HG03045 (cell line): ENCODE measurements around the gene KRTAP10-8.
"Not testable (repeated sequence)": the region's sequence is repeated elsewhere in the genome, so short reads cannot be mapped to it uniquely, and the experiment has no call there.

ENCODE experiments used
- ATAC-seq: cut with Tn5 transposase; IDR thresholded peaks from one replicate; pipeline ENCODE4 v1.9.1; 2021; ENCODE audit warnings: mild to moderate bottlenecking, moderate library complexity; ENCODE audit not compliant: unreplicated experiment

KRTAP10-8 gene

GRCh38 chr21:44579056-44579832, 32.6 kb upstream of the KRTAP10-8 start:
- no peak for ATAC-seq

- ATAC-seq, result no peak
These were observed 32.1 kb upstream of the KRTAP10-8 start for GRCh38 chr21:44579833-44580144.

GRCh38 chr21:44580231-44580821, 31.6 kb upstream of the KRTAP10-8 start, which contains the start of gene KRTAP10-5:
KRTAP10-5 (minus strand) TSS chr21:44580604; CDS start chr21:44580578, 26 bp downstream.
- not testable (repeated sequence) for ATAC-seq

- ATAC-seq, result no peak
These were observed 30.7 kb upstream of the KRTAP10-8 start for GRCh38 chr21:44581158-44581557.

GRCh38 chr21:44582055-44582454, 29.8 kb upstream of the KRTAP10-8 start:
- ATAC-seq, result no peak

- no peak for ATAC-seq
These were observed 28.6 kb upstream of the KRTAP10-8 start for GRCh38 chr21:44583089-44583799.

- no peak for ATAC-seq
These were observed 28.1 kb upstream of the KRTAP10-8 start for GRCh38 chr21:44583800-44584147.

- no peak for ATAC-seq
These were observed 26.0 kb upstream of the KRTAP10-8 start for GRCh38 chr21:44585892-44586291.

- ATAC-seq, result no peak
These were observed 22.8 kb upstream of the KRTAP10-8 start for GRCh38 chr21:44589094-44589493.

GRCh38 chr21:44589586-44590305, 22.1 kb upstream of the KRTAP10-8 start:
- no peak for ATAC-seq

GRCh38 chr21:44590311-44590721, 21.6 kb upstream of the KRTAP10-8 start:
- no peak for ATAC-seq

- ATAC-seq, result not testable (repeated sequence)
These were observed 20.7 kb upstream of the KRTAP10-8 start for GRCh38 chr21:44590897-44591800.

GRCh38 chr21:44591801-44592130, 20.1 kb upstream of the KRTAP10-8 start:
- not testable (repeated sequence) for ATAC-seq

GRCh38 chr21:44592446-44593311, 19.2 kb upstream of the KRTAP10-8 start, which contains the start of gene KRTAP10-6:
KRTAP10-6 (minus strand) TSS chr21:44592505; CDS start chr21:44592484, 21 bp downstream.
- no peak for ATAC-seq

- ATAC-seq, result no peak
These were observed 18.1 kb upstream of the KRTAP10-8 start for GRCh38 chr21:44593598-44594405.

GRCh38 chr21:44594406-44594916, 17.4 kb upstream of the KRTAP10-8 start:
- no peak for ATAC-seq

- no peak for ATAC-seq
These were observed 16.4 kb upstream of the KRTAP10-8 start for GRCh38 chr21:44595524-44595923.

- no peak for ATAC-seq
These were observed 15.7 kb upstream of the KRTAP10-8 start for GRCh38 chr21:44596068-44596725.
